Prostate gland (tissue), 2 donors: Measurements from ENCODE around the gene KCTD11.

Experiments
- CTCF ChIP-seq, 4 experiments: fragments of 200-600 bp in 2 of 4; fragments of 450-650 bp in 2 of 4; sonication (generic) in 2 of 4; IDR thresholded peaks; 1 replicate in 3 of 4; 2 replicates in 1 of 4; pipeline ENCODE4 v1.5.1; 2016 to 2019; ENCODE audit warnings: antibody characterized with exemption in 4 of 4, mild to moderate bottlenecking in 2 of 4, moderate library complexity in 2 of 4
- POLR2A ChIP-seq: fragments of 450-650 bp; IDR thresholded peaks from one replicate; pipeline ENCODE4 v1.6.1; 2016; ENCODE audit warnings: antibody characterized with exemption, mild to moderate bottlenecking

GRCh38 chr17:7325031-7325528 is 26.9 kb upstream of the KCTD11 start:
- TF ChIP-seq CTCF (IDR thresholded peaks at IDR 0.05) (no peak), POLR2A (no peak)
